Measurements from ENCODE around the gene SDK1.

Gene SDK1

GRCh38 chr7:3425087-3425486, 124.0 kb downstream of the SDK1 start:
- DNase-seq = no peak

GRCh38 chr7:3426064-3426463, 125.0 kb downstream of the SDK1 start:
- no peak for DNase-seq

GRCh38 chr7:3427957-3428356, 126.9 kb downstream of the SDK1 start:
- no peak for DNase-seq

- DNase-seq = no peak
These were observed 128.9 kb downstream of the SDK1 start for GRCh38 chr7:3429981-3430380.

GRCh38 chr7:3430588-3430987, 129.5 kb downstream of the SDK1 start:
- no peak for DNase-seq

- no peak for DNase-seq
These were observed 130.3 kb downstream of the SDK1 start for GRCh38 chr7:3431306-3431705.

- no peak for DNase-seq
These were observed 131.9 kb downstream of the SDK1 start for GRCh38 chr7:3432911-3433310.

- no peak for DNase-seq
These were observed 133.6 kb downstream of the SDK1 start for GRCh38 chr7:3434611-3435010.

GRCh38 chr7:3436112-3436511, 135.1 kb downstream of the SDK1 start:
- no peak for DNase-seq

- DNase-seq = no peak
These were observed 135.7 kb downstream of the SDK1 start for GRCh38 chr7:3436746-3437145.

GRCh38 chr7:3437467-3437866, 136.4 kb downstream of the SDK1 start:
- no peak for DNase-seq

- DNase-seq = no peak
These were observed 137.3 kb downstream of the SDK1 start for GRCh38 chr7:3438352-3438751.

GRCh38 chr7:3439333-3440030, 138.4 kb downstream of the SDK1 start:
- DNase-seq = no peak

GRCh38 chr7:3440509-3440908, 139.5 kb downstream of the SDK1 start:
- DNase-seq = no peak

GRCh38 chr7:3443716-3444115, 142.7 kb downstream of the SDK1 start:
- DNase-seq = no peak

- no peak for DNase-seq
These were observed 145.7 kb downstream of the SDK1 start for GRCh38 chr7:3446786-3447185.

- DNase-seq = no peak
These were observed 150.6 kb downstream of the SDK1 start for GRCh38 chr7:3451701-3452100.

GRCh38 chr7:3453398-3453797, 152.3 kb downstream of the SDK1 start:
- no peak for DNase-seq

GRCh38 chr7:3455806-3456595, 154.9 kb downstream of the SDK1 start:
- DNase-seq = no peak

- no peak for DNase-seq
These were observed 158.1 kb downstream of the SDK1 start for GRCh38 chr7:3459111-3459510.

- DNase-seq = peak; percentile 38
These were observed 160.9 kb downstream of the SDK1 start for GRCh38 chr7:3461923-3462322.

GRCh38 chr7:3463696-3464095, 162.6 kb downstream of the SDK1 start:
- no peak for DNase-seq

- DNase-seq = no peak
These were observed 164.0 kb downstream of the SDK1 start for GRCh38 chr7:3464900-3465622.

GRCh38 chr7:3466261-3466660, 165.2 kb downstream of the SDK1 start:
- no peak for DNase-seq

Measured in stimulated activated CD4-positive, alpha-beta T cell treated with anti-CD3 and anti-CD28 coated beads, Interleukin-12 subunit alpha, Interleukin-12 subunit beta, amount 100 ng/mL, for 4 hours (primary cell).